AG04449 (cell line): ENCODE measurements around the gene GRID2.

Source experiments
- CTCF ChIA-PET: fragments of 350-600 bp; formaldehyde crosslinking; extraction: SDS; loops from one replicate; lab custom pipeline; 2021; ENCODE audit warnings: antibody characterized with exemption; lab: Yijun Ruan, JAX
- POLR2A ChIA-PET: fragments of 400-600, 350-600 bp; formaldehyde crosslinking; extraction: SDS; loops from one replicate; lab custom pipeline; 2020; ENCODE audit warnings: antibody characterized with exemption, inconsistent platforms; lab: Yijun Ruan, JAX
- DNase-seq: peaks from one replicate; pipeline ENCODE4 v3.0.0-alpha.2; 2010; ENCODE audit warnings: low read depth, low spot score
- H3K4me3 ChIP-seq: 2 replicates; pipeline ENCODE4 v1.5.1; 2011; ENCODE audit warnings: low read depth, mild to moderate bottlenecking, control low read depth, low read length
- TF ChIP-seq, protein P1 (sequence below): IDR thresholded peaks from one replicate; pipeline ENCODE4 v1.5.1; 2011; ENCODE audit warnings: mild to moderate bottlenecking, moderate library complexity, low read length, control low read depth, inconsistent platforms; ENCODE audit not compliant: insufficient read depth; ENCODE audit errors: missing control alignments

Gene GRID2

DNA sequence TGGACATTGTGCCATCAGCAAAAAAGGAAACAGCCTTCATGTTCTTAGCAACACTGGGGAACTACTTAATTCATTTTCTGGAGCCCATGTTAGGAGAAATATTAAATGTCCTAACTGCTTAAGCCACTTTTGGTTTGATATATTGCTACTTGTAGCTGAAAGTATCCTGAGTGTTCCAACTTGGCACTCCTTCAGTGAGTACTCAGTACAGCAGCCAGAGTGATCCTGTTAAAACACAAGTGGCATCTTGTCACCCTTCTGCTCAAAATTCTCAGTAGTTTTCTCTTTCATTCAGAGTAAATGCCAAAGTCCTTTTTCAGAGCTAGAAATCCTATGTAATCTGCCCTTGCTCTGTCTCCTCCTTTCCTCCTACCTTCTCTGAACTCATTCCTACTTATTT, 522.0 kb downstream of the GRID2 start:
- no peak overlapping the region for H3K4me3 ChIP-seq
- TF ChIP-seq, protein P1, sequence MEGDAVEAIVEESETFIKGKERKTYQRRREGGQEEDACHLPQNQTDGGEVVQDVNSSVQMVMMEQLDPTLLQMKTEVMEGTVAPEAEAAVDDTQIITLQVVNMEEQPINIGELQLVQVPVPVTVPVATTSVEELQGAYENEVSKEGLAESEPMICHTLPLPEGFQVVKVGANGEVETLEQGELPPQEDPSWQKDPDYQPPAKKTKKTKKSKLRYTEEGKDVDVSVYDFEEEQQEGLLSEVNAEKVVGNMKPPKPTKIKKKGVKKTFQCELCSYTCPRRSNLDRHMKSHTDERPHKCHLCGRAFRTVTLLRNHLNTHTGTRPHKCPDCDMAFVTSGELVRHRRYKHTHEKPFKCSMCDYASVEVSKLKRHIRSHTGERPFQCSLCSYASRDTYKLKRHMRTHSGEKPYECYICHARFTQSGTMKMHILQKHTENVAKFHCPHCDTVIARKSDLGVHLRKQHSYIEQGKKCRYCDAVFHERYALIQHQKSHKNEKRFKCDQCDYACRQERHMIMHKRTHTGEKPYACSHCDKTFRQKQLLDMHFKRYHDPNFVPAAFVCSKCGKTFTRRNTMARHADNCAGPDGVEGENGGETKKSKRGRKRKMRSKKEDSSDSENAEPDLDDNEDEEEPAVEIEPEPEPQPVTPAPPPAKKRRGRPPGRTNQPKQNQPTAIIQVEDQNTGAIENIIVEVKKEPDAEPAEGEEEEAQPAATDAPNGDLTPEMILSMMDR, result no peak
- POLR2A ChIA-PET, result no interaction called here
- CTCF ChIA-PET, result no interaction called here
- no peak for DNase-seq

DNA sequence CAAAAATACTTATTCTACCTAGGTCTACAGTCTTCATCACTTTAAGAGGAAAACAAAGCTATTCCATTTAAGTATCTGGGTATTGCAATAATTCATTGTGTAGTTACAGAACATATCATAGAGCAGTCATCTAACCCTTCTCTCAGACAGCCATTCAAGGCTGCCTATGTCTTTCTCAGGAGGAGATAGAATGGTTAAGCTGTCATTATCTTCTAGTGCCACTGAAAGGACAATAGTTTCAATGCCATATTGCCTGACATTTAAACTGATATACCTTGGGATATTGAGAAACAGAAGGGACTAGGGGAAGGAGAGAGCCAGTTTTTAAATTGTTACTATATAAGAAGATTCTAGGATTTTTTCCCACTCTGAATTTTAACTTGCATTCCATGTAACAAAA, 527.0 kb downstream of the GRID2 start:
- H3K4me3 ChIP-seq, result no peak overlapping the region
- ChIA-PET POLR2A (no interaction called here), CTCF (interaction anchor here (0.6 kb wide), 1 partner anchor 187 kb away, joined by 3 read pairs; no protein-coding TSS in a partner anchor)
- TF ChIP-seq, protein P1, result no peak
- no peak for DNase-seq

GRCh38 chr4:92840880-92841279, 537.1 kb downstream of the GRID2 start:
- ChIA-PET CTCF (no interaction called here), POLR2A (no interaction called here)
- TF ChIP-seq, protein P1, result no peak
- no peak for DNase-seq
- H3K4me3 ChIP-seq, result no peak overlapping the region

DNA sequence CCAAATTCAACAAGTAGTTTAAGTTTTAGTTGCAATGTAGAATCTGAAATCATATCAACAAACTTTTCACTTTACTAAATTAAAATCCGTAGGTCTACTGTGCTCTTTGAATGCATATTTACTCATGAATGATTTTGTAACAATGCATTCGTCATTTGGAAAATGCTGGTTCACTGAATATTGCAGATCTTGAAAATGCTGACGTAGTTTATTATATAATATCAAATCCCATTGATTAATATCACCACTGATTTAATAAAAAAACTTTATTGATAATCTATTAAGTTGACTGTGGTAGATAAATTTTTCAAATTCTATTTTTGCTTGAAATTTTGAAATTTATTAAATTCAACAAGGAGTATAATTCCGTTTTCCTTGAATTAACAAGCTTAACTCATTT, 540.0 kb downstream of the GRID2 start:
- TF ChIP-seq, protein P1, result no peak
- ChIA-PET POLR2A (no interaction called here), CTCF (no interaction called here)
- no peak overlapping the region for H3K4me3 ChIP-seq
- DNase-seq, result no peak

DNA sequence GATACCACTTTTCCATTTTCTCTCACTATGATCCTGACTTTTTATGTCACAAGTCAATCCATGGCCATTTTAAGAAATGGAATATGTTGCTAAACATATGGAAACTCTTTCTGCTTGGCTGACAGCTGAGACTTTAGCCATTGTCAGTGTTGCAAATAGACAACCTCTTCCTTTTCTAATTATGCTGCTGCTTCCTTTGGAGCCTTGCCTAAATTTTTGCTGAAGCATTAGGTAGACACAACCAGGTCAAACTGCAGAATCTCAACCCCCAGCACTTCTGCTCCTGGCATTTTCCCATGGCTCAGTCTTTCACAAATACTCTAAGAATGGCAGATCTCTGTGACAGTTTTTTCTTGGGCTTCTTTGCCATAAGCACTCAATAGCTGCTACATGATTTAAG, 543.3 kb downstream of the GRID2 start:
- ChIA-PET POLR2A (no interaction called here), CTCF (no interaction called here)
- TF ChIP-seq, protein P1, result no peak
- H3K4me3 ChIP-seq, result no peak overlapping the region
- DNase-seq, result no peak

DNA sequence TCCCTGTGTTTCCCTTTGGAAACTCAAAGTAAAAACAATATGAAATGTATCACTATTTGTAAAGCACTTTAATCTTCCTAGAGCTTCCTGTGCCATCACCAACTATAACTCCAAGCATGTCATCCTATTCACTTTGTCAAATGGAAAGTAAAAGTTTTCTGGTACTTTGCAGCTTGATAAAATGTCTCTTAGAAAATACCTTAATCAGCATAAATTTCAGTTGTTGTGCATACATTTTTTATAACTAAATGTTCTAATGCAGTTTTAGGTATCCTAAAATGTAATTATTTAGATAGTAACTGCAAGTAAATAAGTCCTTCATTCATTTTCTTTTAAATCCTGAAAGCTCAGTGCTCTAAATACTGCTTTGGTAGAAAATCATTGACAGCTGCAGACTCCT, 558.7 kb downstream of the GRID2 start:
- DNase-seq, result no peak
- POLR2A ChIA-PET, result no interaction called here
- TF ChIP-seq, protein P1, result no peak
- CTCF ChIA-PET, result no interaction called here
- H3K4me3 ChIP-seq, result no peak overlapping the region
